GM12864 (cell line): Measurements from ENCODE around the gene MID1.

Source experiments
- DNase-seq: peaks from one replicate; pipeline ENCODE4 v3.0.0-alpha.2; 2011; ENCODE audit warnings: low read depth
- H3K4me3 ChIP-seq: 2 replicates; pipeline ENCODE4 v1.5.1; 2011; ENCODE audit warnings: mild to moderate bottlenecking, low read depth, low read length, control low read depth
- TF ChIP-seq, protein P1 (sequence below): IDR thresholded peaks from 2 replicates; pipeline ENCODE4 v1.5.1; 2011; ENCODE audit warnings: low read depth, mild to moderate bottlenecking, moderate library complexity, low read length, control low read depth, inconsistent platforms; ENCODE audit errors: missing control alignments

MID1 gene

DNA sequence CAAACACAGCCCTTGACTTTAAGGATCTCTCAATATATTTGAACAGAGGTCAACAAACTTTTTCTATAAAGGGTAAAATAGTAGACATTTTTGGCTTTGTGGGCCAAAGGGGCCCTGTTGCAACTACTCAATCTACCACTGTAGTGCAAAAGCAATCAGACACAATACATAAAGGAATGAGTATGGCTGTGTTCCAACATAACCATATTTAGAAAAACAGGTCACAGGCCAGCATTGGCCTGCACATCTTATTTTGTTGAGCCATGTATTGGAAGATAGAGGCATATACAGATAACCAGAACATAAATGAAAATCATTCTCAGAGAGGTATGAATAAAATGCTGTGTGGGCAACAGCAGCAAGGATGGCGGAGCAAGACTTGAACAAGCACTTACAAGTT, 49.8 kb downstream of the MID1 start:
- DNase-seq, result no peak
- TF ChIP-seq, protein P1, sequence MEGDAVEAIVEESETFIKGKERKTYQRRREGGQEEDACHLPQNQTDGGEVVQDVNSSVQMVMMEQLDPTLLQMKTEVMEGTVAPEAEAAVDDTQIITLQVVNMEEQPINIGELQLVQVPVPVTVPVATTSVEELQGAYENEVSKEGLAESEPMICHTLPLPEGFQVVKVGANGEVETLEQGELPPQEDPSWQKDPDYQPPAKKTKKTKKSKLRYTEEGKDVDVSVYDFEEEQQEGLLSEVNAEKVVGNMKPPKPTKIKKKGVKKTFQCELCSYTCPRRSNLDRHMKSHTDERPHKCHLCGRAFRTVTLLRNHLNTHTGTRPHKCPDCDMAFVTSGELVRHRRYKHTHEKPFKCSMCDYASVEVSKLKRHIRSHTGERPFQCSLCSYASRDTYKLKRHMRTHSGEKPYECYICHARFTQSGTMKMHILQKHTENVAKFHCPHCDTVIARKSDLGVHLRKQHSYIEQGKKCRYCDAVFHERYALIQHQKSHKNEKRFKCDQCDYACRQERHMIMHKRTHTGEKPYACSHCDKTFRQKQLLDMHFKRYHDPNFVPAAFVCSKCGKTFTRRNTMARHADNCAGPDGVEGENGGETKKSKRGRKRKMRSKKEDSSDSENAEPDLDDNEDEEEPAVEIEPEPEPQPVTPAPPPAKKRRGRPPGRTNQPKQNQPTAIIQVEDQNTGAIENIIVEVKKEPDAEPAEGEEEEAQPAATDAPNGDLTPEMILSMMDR, result no peak
- H3K4me3 ChIP-seq, result no peak overlapping the region

DNA sequence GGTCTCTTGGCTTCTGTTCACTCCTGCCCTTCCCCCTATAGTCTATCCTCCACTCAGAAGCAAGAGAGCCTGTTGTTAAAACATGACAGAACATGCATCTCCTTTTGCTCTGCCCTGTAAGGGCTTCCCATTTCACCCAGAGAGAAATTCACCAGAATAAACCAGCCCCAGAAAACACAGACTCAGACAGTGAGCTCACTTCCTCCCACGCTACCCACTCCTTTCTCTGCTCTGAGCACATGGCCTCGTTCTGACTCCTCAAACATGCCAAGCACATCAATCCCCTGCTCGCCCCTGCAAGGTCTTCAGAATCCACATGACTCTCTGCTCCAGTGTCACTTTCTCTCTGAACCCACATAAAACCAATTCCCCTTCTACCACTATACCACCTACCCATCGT, 50.4 kb downstream of the MID1 start:
- TF ChIP-seq, protein P1, result no peak
- H3K4me3 ChIP-seq, result no peak overlapping the region
- DNase-seq, result no peak

DNA sequence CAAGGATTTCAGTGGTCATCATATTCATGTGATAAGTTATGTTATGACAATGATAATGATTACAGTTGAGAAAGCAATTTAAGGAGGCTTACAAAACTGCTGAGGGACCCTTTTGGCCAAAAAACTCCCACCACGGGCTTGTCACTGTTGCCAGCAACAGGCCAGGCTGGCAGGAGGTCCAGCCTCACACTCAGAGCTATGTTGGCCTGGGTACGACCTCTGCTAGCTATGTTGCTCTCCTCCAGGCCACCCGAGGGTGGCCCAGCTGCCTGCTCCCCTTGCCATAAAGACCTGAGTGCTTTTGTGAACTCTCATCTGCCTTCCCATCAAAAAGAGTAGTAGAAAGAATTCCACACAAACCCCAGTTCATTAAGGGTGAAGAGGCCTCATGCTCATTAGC, 52.0 kb downstream of the MID1 start:
- no peak for DNase-seq
- H3K4me3 ChIP-seq, result no peak overlapping the region
- TF ChIP-seq, protein P1, result no peak

DNA sequence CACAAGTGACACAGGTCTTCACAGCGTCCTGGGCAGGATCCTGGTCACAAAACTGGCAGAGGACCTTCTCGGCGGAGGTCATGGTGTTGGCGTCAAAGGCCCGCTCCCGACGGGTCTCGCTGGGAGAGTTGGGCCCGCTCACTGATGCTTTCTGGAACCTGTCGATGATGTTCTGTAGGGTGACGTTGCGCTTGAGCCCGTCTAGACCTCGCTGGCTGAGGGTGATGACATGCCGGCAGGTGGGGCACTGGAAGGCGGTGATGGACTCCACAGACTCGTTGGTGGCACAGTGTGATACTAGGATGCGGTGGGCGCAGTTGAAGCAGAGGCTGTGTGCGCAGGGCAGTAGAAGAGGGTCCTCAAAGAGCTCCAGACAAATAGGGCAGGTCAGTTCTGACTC, 53.2 kb downstream of the MID1 start:
- TF ChIP-seq, protein P1, result no peak
- no peak overlapping the region for H3K4me3 ChIP-seq
- no peak for DNase-seq

DNA sequence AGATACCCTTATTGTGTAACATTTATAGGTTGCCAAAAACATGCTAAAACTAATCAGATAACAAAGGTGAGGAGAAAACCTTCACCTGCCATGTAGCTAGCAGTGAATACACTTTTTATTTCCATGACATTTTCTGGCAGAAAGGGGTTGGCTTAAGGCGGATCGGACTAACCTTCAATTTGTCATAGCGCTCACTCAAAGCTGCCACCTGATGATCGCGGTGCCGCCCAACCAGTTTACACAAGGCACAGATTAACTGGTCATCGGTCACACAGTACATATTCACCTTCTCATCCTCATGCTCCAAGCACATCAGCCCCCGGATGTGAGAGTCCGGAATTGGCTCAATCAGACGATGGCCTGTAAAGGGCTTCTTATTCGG, 53.7 kb downstream of the MID1 start:
- no peak for DNase-seq
- H3K4me3 ChIP-seq, result no peak overlapping the region
- TF ChIP-seq, protein P1, result no peak

DNA sequence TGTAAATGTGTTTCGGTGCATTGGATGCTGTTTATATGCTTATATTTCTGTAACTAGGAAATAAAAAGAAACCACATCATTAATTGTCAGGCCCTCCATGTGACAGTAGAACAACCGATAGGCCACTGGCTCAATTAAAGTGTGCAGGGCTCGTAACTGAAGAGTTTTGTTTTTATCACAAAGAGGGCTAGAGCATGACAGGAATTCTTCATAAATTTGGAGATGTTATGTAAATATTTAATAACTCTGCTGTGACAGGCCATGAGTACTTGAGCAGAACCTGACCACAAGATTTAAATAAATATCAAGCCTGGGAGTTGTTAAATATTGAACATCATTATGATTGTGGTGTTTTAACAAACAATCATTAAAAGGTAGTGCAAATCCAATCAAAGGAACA, 55.9 kb downstream of the MID1 start:
- H3K4me3 ChIP-seq, result no peak overlapping the region
- TF ChIP-seq, protein P1, result no peak
- no peak for DNase-seq

DNA sequence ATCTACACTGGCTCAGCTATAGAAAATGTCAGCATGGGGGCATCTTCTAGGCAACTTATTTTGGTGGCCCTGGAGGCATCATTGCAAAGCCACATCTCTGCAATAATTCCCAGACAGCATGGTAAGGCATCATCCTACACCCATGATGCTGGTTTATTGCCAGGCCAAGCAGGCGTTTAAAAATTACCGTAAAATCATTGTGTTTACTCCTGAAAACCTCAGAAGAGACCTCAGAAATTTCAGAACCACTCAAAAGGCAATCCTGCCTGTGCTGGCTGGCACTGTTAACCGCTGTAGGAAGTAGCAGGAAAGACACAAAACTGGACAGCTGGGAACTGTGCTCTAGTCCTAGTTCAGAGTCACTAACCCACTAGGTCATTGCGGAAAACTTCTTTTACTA, 63.2 kb downstream of the MID1 start:
- H3K4me3 ChIP-seq, result no peak overlapping the region
- TF ChIP-seq, protein P1, result no peak

More for the DNA sequence above, 63.2 kb downstream of the MID1 start:
- DNase-seq, result no peak
